Measurements from ENCODE around the gene LRRC3C.
"Not testable (repeated sequence)": the region's sequence is repeated elsewhere in the genome, so short reads cannot be mapped to it uniquely, and the experiment has no call there.

LRRC3C gene

GRCh38 chr17:39946551-39947330, 19.2 kb downstream of the LRRC3C start:
- ATAC-seq: no peak
- TF ChIP-seq ZFP30 (CRISPR knock-in tag; IDR thresholded peaks at IDR 0.05) (no peak), ZNF565 (CRISPR knock-in tag; conservative IDR thresholded peaks at IDR 0.05; ENCODE audit: low read depth) (no peak), PPARA (CRISPR knock-in tag; IDR thresholded peaks at IDR 0.05; ENCODE audit: borderline replicate concordance) (no peak), BACH2 (CRISPR knock-in tag; IDR thresholded peaks at IDR 0.05; ENCODE audit: borderline replicate concordance) (no peak), ARNTL (CRISPR knock-in tag; IDR thresholded peaks at IDR 0.05; ENCODE audit: borderline replicate concordance, low read depth) (no peak), PATZ1 (CRISPR knock-in tag; IDR thresholded peaks at IDR 0.05; ENCODE audit: borderline replicate concordance) (no peak), ESRRG (CRISPR knock-in tag; IDR thresholded peaks at IDR 0.05) (no peak), ZFP3 (CRISPR knock-in tag; IDR thresholded peaks at IDR 0.05) (no peak), POU6F1 (CRISPR knock-in tag; IDR thresholded peaks at IDR 0.05; ENCODE audit: borderline replicate concordance, low read depth) (no peak), CSDC2 (CRISPR knock-in tag; IDR thresholded peaks at IDR 0.05) (no peak), ZC3H10 (CRISPR knock-in tag; IDR thresholded peaks at IDR 0.05) (no peak), ZNF8 (CRISPR knock-in tag; IDR thresholded peaks at IDR 0.05) (no peak), ZNF70 (CRISPR knock-in tag; IDR thresholded peaks at IDR 0.05) (no peak), CSRNP3 (CRISPR knock-in tag; IDR thresholded peaks at IDR 0.05) (no peak), TCF4 (CRISPR knock-in tag; IDR thresholded peaks at IDR 0.05; ENCODE audit: borderline replicate concordance) (no peak), SNAI2 (CRISPR knock-in tag; IDR thresholded peaks at IDR 0.05) (no peak), ISL1 (CRISPR knock-in tag; IDR thresholded peaks at IDR 0.05) (no peak)

GRCh38 chr17:39948489-39948828, 20.9 kb downstream of the LRRC3C start:
- not testable (repeated sequence) for ATAC-seq

GRCh38 chr17:39949028-39949427, 21.5 kb downstream of the LRRC3C start:
- TF ChIP-seq PATZ1 (CRISPR knock-in tag; IDR thresholded peaks at IDR 0.05; ENCODE audit: borderline replicate concordance) (no peak), OSR1 (CRISPR knock-in tag; IDR thresholded peaks at IDR 0.05) (no peak), ZFP30 (CRISPR knock-in tag; IDR thresholded peaks at IDR 0.05) (no peak), ARNTL (CRISPR knock-in tag; IDR thresholded peaks at IDR 0.05; ENCODE audit: borderline replicate concordance, low read depth) (no peak), ZC3H10 (CRISPR knock-in tag; IDR thresholded peaks at IDR 0.05) (no peak), TOX (CRISPR knock-in tag; IDR thresholded peaks at IDR 0.05; ENCODE audit: borderline replicate concordance) (no peak), SNAI2 (CRISPR knock-in tag; IDR thresholded peaks at IDR 0.05) (no peak), BACH2 (CRISPR knock-in tag; IDR thresholded peaks at IDR 0.05; ENCODE audit: borderline replicate concordance) (no peak), CSRNP3 (CRISPR knock-in tag; IDR thresholded peaks at IDR 0.05) (no peak), CREB5 (CRISPR knock-in tag; IDR thresholded peaks at IDR 0.05; ENCODE audit: low read depth) (no peak), PPARA (CRISPR knock-in tag; IDR thresholded peaks at IDR 0.05; ENCODE audit: borderline replicate concordance) (no peak), TCF4 (CRISPR knock-in tag; IDR thresholded peaks at IDR 0.05; ENCODE audit: borderline replicate concordance) (no peak), RARB (CRISPR knock-in tag; IDR thresholded peaks at IDR 0.05) (no peak), GLIS3 (CRISPR knock-in tag; IDR thresholded peaks at IDR 0.05) (no peak), POU6F1 (CRISPR knock-in tag; IDR thresholded peaks at IDR 0.05; ENCODE audit: borderline replicate concordance, low read depth) (no peak), ZNF565 (CRISPR knock-in tag; conservative IDR thresholded peaks at IDR 0.05; ENCODE audit: low read depth) (no peak)
- ATAC-seq: no peak
